MM.1S (cell line): ENCODE data around the gene AVPR1B.

ENCODE experiments used
- DNase-seq: peaks from one replicate; pipeline ENCODE4 v3.0.0-alpha.2; 2015
- H2AFZ ChIP-seq: fragments of 300-600 bp; sonication (generic); 2 replicates; pipeline ENCODE4 v1.6.0; 2016; ENCODE audit warnings: antibody characterized with exemption, low read length
- H3F3A ChIP-seq: fragments of 300-600 bp; sonication (generic); 2 replicates; pipeline ENCODE4 v1.6.1; 2016; ENCODE audit warnings: mild to moderate bottlenecking, antibody characterized with exemption, low read length, moderate library complexity, mixed read lengths; ENCODE audit not compliant: insufficient read depth
- H3K27ac ChIP-seq: fragments of 300-600 bp; sonication (generic); 2 replicates; pipeline ENCODE4 v1.5.1; 2016; ENCODE audit warnings: mild to moderate bottlenecking, low read length
- H3K27me3 ChIP-seq: fragments of 300-600 bp; sonication (generic); replicated peaks from 2 replicates; pipeline ENCODE4 v1.6.0; 2016; ENCODE audit warnings: low read length; ENCODE audit not compliant: insufficient read depth
- H3K36me3 ChIP-seq: fragments of 300-600 bp; sonication (generic); replicated peaks from 2 replicates; pipeline ENCODE4 v1.6.1; 2016; ENCODE audit warnings: mild to moderate bottlenecking, low read length, mixed read lengths; ENCODE audit not compliant: insufficient read depth
- H3K4me1 ChIP-seq: fragments of 300-600 bp; sonication (generic); 2 replicates; pipeline ENCODE4 v1.6.1; 2016; ENCODE audit warnings: low read length, mixed read lengths
- H3K4me2 ChIP-seq: fragments of 300-600 bp; sonication (generic); 2 replicates; pipeline ENCODE4 v1.6.0; 2016; ENCODE audit warnings: low read depth, low read length
- H3K4me3 ChIP-seq: fragments of 300-600 bp; sonication (generic); 2 replicates; pipeline ENCODE4 v1.5.1; 2016; ENCODE audit warnings: low read length, mixed read lengths
- H3K79me2 ChIP-seq: fragments of 300-600 bp; sonication (generic); 2 replicates; pipeline ENCODE4 v1.6.1; 2016; ENCODE audit warnings: mixed run types, low read length, mixed read lengths
- H3K9ac ChIP-seq: fragments of 300-600 bp; sonication (generic); 2 replicates; pipeline ENCODE4 v1.6.1; 2016; ENCODE audit warnings: low read length, mixed read lengths
- H3K9me2 ChIP-seq: fragments of 300-600 bp; sonication (generic); replicated peaks from 2 replicates; pipeline ENCODE4 v1.6.1; 2016; ENCODE audit warnings: mild to moderate bottlenecking, low read length, mixed read lengths; ENCODE audit not compliant: insufficient read depth
- H3K9me3 ChIP-seq: fragments of 300-600 bp; sonication (generic); replicated peaks from 2 replicates; pipeline ENCODE4 v1.6.1; 2016; ENCODE audit warnings: mild to moderate bottlenecking, low read length, mixed read lengths; ENCODE audit not compliant: insufficient read depth
- H4K20me1 ChIP-seq: fragments of 300-600 bp; sonication (generic); 2 replicates; pipeline ENCODE4 v1.6.1; 2016; ENCODE audit warnings: mild to moderate bottlenecking, low read length, moderate library complexity, mixed read lengths; ENCODE audit not compliant: insufficient read depth
- CTCF ChIP-seq: fragments of 300-600 bp; sonication (generic); IDR thresholded peaks from 2 replicates; pipeline ENCODE4 v1.5.1; 2016; ENCODE audit warnings: antibody characterized with exemption, low read length, mixed read lengths
- EZH2 ChIP-seq: fragments of 300-600 bp; sonication (generic); optimal IDR thresholded peaks from 2 replicates; pipeline ENCODE3; 2017; ENCODE audit warnings: low read depth, mild to moderate bottlenecking, antibody characterized with exemption, low read length, mixed read lengths
- EZH2phosphoT487 ChIP-seq: fragments of 300-600 bp; sonication (generic); IDR thresholded peaks from 2 replicates; pipeline ENCODE4 v1.6.1; 2018; ENCODE audit warnings: antibody characterized with exemption, low read length

AVPR1B gene

GRCh38 chr1:206089341-206089740 lies 27.8 kb downstream of the AVPR1B start:
- Histone ChIP-seq H3K9ac (no peak overlapping the region), H3K27me3 (no peaks in the 10 kb centered on the region), H3K9me3 (no peaks in the 10 kb centered on the region), H3K4me1 (no peaks in the 10 kb centered on the region), H3K79me2 (no peaks in the 10 kb centered on the region), H3K9me2 (no peaks in the 10 kb centered on the region), H3K4me2 (no peak overlapping the region), H3F3A (no peaks in the 10 kb centered on the region), H3K27ac (no peak overlapping the region), H3K36me3 (no peaks in the 10 kb centered on the region), H2AFZ (no peak overlapping the region), H4K20me1 (no peaks in the 10 kb centered on the region), H3K4me3 (no peak overlapping the region)
- DNase-seq = no peak
- TF ChIP-seq CTCF = no peak
- no peak for TF ChIP-seq EZH2phosphoT487
- TF ChIP-seq EZH2 = no peak

GRCh38 chr1:206087091-206087490 lies 30.1 kb downstream of the AVPR1B start:
- Histone ChIP-seq H3K9me3 (no peaks in the 10 kb centered on the region), H2AFZ (no peak overlapping the region), H3K4me1 (no peaks in the 10 kb centered on the region), H3K27me3 (no peaks in the 10 kb centered on the region), H3K36me3 (no peaks in the 10 kb centered on the region), H3K27ac (no peak overlapping the region), H3K79me2 (no peaks in the 10 kb centered on the region), H3K9me2 (no peaks in the 10 kb centered on the region), H3K4me3 (no peak overlapping the region), H4K20me1 (no peaks in the 10 kb centered on the region), H3K4me2 (no peak overlapping the region), H3F3A (no peaks in the 10 kb centered on the region), H3K9ac (no peak overlapping the region)
- TF ChIP-seq CTCF (no peak), EZH2phosphoT487 (no peak), EZH2 (no peak)
- DNase-seq = no peak

- TF ChIP-seq CTCF = no peak
- no peak for TF ChIP-seq EZH2
- no peak for TF ChIP-seq EZH2phosphoT487
- no peak overlapping the region for H3K9ac ChIP-seq
Observed at GRCh38 chr1:206083750-206084149, 33.4 kb downstream of the AVPR1B start.

More at GRCh38 chr1:206083750-206084149, 33.4 kb downstream of the AVPR1B start:
- H3K27ac ChIP-seq = no peak overlapping the region
- H3K4me3 ChIP-seq = no peak overlapping the region
- H3F3A ChIP-seq = no peaks in the 10 kb centered on the region
- H3K9me2 ChIP-seq = no peaks in the 10 kb centered on the region
- DNase-seq = no peak
- H3K27me3 ChIP-seq = no peaks in the 10 kb centered on the region
- H3K36me3 ChIP-seq = no peaks in the 10 kb centered on the region
- no peaks in the 10 kb centered on the region for H3K9me3 ChIP-seq
- H3K4me1 ChIP-seq = no peaks in the 10 kb centered on the region
- H2AFZ ChIP-seq = no peak overlapping the region
- H3K4me2 ChIP-seq = no peak overlapping the region
- H4K20me1 ChIP-seq = no peaks in the 10 kb centered on the region
- no peaks in the 10 kb centered on the region for H3K79me2 ChIP-seq
